ENCODE results near the gene USP7.

USP7 gene

DNA sequence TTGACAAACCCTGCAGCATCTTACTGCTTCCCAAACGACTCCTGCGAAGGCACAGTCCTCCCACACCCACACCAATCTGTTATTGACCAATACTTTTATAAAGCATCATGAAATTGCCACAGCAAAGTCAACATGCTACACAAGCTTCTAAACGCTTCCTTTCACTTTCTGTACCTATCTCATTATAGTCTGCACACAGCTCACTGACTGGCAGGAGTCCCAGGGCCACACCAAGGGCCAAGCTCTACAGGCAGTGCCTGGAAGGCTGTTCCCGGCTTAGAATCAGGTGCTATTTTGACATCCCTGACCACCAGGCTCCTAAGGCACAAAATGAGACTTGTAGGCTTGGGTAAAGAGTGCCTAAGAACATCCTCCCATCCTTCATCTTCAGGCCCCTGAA, 39.5 kb downstream of the USP7 start:
- DNase-seq (ENCODE audit: low read depth in 1 of 2, low spot score in 1 of 2) = no peak
- no peak overlapping the region for H3K27ac ChIP-seq (replicated peaks)

DNA sequence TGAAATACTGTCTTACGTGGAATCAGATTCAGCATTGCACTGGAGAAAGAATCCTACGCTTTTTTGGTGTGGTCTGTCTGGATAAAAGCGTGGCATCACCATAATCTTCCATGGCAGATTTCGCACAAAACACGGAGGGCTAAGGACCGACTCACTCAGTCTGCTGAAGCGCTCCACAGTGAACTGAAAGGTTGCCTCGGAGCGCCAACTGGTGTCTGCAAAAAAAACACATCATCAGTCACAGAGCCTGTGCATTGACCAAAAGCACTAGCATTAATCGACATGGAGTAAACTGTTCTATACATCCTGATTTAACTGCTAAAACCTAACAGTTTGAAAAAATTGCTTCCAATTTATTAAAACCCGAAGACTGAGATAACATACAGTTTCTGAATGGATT, 40.5 kb downstream of the USP7 start:
- no peak overlapping the region for H3K27ac ChIP-seq (replicated peaks)

More for the DNA sequence above, 39.5 kb downstream of the USP7 start:
- TF ChIP-seq POLR2AphosphoS5 (IDR thresholded peaks at IDR 0.05; ENCODE audit: low read depth) = 0 out of 2 replicates have a peak, but pooled peaks have one; percentile 30
- TF ChIP-seq, protein P1, sequence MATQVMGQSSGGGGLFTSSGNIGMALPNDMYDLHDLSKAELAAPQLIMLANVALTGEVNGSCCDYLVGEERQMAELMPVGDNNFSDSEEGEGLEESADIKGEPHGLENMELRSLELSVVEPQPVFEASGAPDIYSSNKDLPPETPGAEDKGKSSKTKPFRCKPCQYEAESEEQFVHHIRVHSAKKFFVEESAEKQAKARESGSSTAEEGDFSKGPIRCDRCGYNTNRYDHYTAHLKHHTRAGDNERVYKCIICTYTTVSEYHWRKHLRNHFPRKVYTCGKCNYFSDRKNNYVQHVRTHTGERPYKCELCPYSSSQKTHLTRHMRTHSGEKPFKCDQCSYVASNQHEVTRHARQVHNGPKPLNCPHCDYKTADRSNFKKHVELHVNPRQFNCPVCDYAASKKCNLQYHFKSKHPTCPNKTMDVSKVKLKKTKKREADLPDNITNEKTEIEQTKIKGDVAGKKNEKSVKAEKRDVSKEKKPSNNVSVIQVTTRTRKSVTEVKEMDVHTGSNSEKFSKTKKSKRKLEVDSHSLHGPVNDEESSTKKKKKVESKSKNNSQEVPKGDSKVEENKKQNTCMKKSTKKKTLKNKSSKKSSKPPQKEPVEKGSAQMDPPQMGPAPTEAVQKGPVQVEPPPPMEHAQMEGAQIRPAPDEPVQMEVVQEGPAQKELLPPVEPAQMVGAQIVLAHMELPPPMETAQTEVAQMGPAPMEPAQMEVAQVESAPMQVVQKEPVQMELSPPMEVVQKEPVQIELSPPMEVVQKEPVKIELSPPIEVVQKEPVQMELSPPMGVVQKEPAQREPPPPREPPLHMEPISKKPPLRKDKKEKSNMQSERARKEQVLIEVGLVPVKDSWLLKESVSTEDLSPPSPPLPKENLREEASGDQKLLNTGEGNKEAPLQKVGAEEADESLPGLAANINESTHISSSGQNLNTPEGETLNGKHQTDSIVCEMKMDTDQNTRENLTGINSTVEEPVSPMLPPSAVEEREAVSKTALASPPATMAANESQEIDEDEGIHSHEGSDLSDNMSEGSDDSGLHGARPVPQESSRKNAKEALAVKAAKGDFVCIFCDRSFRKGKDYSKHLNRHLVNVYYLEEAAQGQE (IDR thresholded peaks at IDR 0.05; ENCODE audit: insufficient replicate concordance, low read depth) = no peak
- Histone ChIP-seq H3K27me3 (ENCODE audit: insufficient read depth, poor library complexity, severe bottlenecking) (no peaks in the 10 kb centered on the region), H3K4me3 (replicated peaks; ENCODE audit: insufficient read depth, low read length) (no peak overlapping the region)

GRCh38 chr16:8921347-8921984, 42.2 kb downstream of the USP7 start:
- TF ChIP-seq GABPA (IDR thresholded peaks at IDR 0.05; ENCODE audit: low read depth) (no peak), POLR2AphosphoS5 (IDR thresholded peaks at IDR 0.05; ENCODE audit: low read depth) (no peak), SPI1 (IDR thresholded peaks at IDR 0.05; ENCODE audit: borderline replicate concordance, low read depth) (no peak)
- TF ChIP-seq, protein P1 (IDR thresholded peaks at IDR 0.05; ENCODE audit: insufficient replicate concordance, low read depth) = no peak
- TF ChIP-seq, protein P2, sequence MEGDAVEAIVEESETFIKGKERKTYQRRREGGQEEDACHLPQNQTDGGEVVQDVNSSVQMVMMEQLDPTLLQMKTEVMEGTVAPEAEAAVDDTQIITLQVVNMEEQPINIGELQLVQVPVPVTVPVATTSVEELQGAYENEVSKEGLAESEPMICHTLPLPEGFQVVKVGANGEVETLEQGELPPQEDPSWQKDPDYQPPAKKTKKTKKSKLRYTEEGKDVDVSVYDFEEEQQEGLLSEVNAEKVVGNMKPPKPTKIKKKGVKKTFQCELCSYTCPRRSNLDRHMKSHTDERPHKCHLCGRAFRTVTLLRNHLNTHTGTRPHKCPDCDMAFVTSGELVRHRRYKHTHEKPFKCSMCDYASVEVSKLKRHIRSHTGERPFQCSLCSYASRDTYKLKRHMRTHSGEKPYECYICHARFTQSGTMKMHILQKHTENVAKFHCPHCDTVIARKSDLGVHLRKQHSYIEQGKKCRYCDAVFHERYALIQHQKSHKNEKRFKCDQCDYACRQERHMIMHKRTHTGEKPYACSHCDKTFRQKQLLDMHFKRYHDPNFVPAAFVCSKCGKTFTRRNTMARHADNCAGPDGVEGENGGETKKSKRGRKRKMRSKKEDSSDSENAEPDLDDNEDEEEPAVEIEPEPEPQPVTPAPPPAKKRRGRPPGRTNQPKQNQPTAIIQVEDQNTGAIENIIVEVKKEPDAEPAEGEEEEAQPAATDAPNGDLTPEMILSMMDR (IDR thresholded peaks at IDR 0.05; ENCODE audit: insufficient read depth, low read length) = no peak
- no peak overlapping the region for H3K4me3 ChIP-seq (replicated peaks; ENCODE audit: insufficient read depth, low read length)
- no peak overlapping the region for H3K27ac ChIP-seq (replicated peaks)
- DNase-seq (ENCODE audit: low read depth in 1 of 2, low spot score in 1 of 2) = no peak
- H3K27me3 ChIP-seq (ENCODE audit: insufficient read depth, poor library complexity, severe bottlenecking) = no peaks in the 10 kb centered on the region

More for the DNA sequence above, 40.5 kb downstream of the USP7 start:
- no peak overlapping the region for H3K4me3 ChIP-seq (replicated peaks; ENCODE audit: insufficient read depth, low read length)
- TF ChIP-seq, protein P2 (IDR thresholded peaks at IDR 0.05; ENCODE audit: insufficient read depth, low read length) = no peak
- TF ChIP-seq, protein P1 (IDR thresholded peaks at IDR 0.05; ENCODE audit: insufficient replicate concordance, low read depth) = no peak
- TF ChIP-seq POLR2AphosphoS5 (IDR thresholded peaks at IDR 0.05; ENCODE audit: low read depth) (no peak), SPI1 (IDR thresholded peaks at IDR 0.05; ENCODE audit: borderline replicate concordance, low read depth) (no peak), GABPA (IDR thresholded peaks at IDR 0.05; ENCODE audit: low read depth) (no peak)
- DNase-seq (ENCODE audit: low read depth in 1 of 2, low spot score in 1 of 2) = no peak
- H3K27me3 ChIP-seq (ENCODE audit: insufficient read depth, poor library complexity, severe bottlenecking) = no peaks in the 10 kb centered on the region

All from HL-60 (cell line).